Activated naive CD4-positive, alpha-beta T cell treated with anti-CD3 and anti-CD28 coated beads, Interleukin-2, amount 10 ng/mL, durations not matched to agents 7 days and 5 days (primary cell): ENCODE measurements around the gene CELF4.

Experiments
- CTCF ChIA-PET: fragments of 350-600 bp; sonication (Branson Sonifier 250); formaldehyde crosslinking; loops from one replicate; lab custom pipeline; 2021; ENCODE audit warnings: antibody characterized with exemption; lab: Charles Lee
- DNase-seq: peaks from one replicate; pipeline ENCODE4 v3.0.0-alpha.2; 2020
- H3K27ac Mint-ChIP-seq: one replicate; pipeline ENCODE4 v1.8.0; 2021; ENCODE audit warnings: mild to moderate bottlenecking, moderate library complexity, mixed read lengths
- H3K27me3 Mint-ChIP-seq: one replicate; pipeline ENCODE4 v1.8.0; 2021; ENCODE audit warnings: mild to moderate bottlenecking, mixed read lengths
- H3K36me3 Mint-ChIP-seq: one replicate; pipeline ENCODE4 v1.8.0; 2021; ENCODE audit warnings: mixed read lengths
- H3K4me1 Mint-ChIP-seq: one replicate; pipeline ENCODE4 v1.8.0; 2021; ENCODE audit warnings: mixed read lengths
- H3K4me3 Mint-ChIP-seq: one replicate; pipeline ENCODE4 v1.8.0; 2021; ENCODE audit warnings: mild to moderate bottlenecking, moderate library complexity, mixed read lengths
- H3K9me3 Mint-ChIP-seq: one replicate; pipeline ENCODE4 v1.8.0; 2021; ENCODE audit warnings: mixed read lengths

The CELF4 gene

DNA sequence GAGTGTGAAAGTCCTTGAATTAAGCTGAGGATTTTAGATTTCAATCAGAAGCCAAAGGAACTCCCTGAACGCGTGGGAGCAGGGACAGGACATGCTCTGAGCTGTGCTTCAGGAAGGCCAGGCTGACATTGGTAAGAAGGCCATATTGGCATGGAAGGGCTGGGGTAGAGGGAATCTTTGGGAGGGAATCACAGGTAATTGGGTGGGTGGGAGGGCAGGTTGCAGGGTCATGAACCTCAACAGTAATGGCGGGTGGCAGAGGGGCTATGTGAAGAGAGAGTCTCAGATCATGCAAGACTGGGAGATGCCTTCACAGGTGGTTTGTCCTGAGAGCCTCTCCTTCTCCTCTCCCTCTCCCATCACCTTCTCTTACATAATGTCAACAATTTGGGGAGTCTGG lies 18.6 kb upstream of the CELF4 start:
- CTCF ChIA-PET, result no interaction called here

DNA sequence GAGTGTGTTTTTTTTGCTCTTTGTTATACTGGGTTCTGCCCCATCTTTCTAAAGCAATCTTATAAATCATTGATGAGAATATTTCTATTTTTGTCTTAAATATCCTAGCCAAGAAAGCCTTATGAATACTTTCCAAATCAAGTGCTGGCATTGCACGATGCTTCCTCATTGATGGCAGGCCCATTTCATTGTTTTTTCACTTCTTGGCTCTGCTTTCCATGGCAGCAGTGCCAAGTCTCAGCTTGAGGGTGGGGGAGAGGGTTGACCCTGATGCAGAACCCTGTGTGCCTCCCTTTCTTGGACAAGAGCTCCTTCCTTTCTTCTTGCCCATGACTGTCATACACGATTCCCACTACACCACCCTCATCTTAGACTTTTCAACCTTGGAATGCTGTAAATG lies 16.7 kb upstream of the CELF4 start:
- CTCF ChIA-PET, result no interaction called here
- no peaks in the 10 kb centered on the region for H3K4me1 Mint-ChIP-seq
- no peak overlapping the region for H3K27ac Mint-ChIP-seq
- no peak for DNase-seq
- H3K9me3 Mint-ChIP-seq, result no peaks in the 10 kb centered on the region
- H3K4me3 Mint-ChIP-seq, result no peak overlapping the region
- no peaks in the 10 kb centered on the region for H3K36me3 Mint-ChIP-seq
- H3K27me3 Mint-ChIP-seq, result peaks cover 4% of the 10 kb centered on the region

More for the DNA sequence above, 18.6 kb upstream of the CELF4 start:
- H3K9me3 Mint-ChIP-seq, result no peaks in the 10 kb centered on the region
- H3K27me3 Mint-ChIP-seq, result peaks cover 2% of the 10 kb centered on the region
- H3K4me3 Mint-ChIP-seq, result no peak overlapping the region
- no peak for DNase-seq
- no peaks in the 10 kb centered on the region for H3K4me1 Mint-ChIP-seq
- H3K27ac Mint-ChIP-seq, result no peak overlapping the region
- H3K36me3 Mint-ChIP-seq, result no peaks in the 10 kb centered on the region

DNA sequence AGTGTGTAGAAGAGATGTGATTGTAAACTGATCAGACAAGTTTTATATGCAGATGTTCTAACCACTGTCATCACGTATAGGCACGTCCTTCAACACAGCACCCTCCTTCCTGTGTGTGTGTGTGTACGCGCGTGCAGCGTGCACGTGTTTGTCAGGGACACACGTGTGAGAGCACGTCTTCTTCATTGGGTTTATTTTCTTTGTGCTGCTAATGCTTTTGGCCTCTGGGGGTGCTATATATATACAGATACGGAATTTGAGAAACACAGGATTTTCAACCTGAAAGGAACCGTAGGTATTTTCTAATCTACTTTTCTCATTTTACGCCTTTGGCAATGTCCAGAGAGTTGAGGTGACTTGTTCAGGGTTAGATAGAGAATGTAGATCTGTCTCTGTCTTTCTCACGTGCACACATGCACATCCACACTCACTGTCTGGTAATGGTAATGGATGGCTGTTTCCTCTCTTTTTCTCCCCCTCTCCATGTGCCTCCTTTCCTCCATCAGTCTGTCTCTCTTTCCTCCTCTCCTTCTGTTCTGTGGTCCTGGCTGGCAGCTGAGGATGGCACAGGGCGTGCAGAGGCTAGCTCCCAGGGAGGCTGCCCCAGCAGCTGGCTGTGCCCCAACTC lies 13.4 kb upstream of the CELF4 start:
- Mint-ChIP-seq H3K36me3 (no peaks in the 10 kb centered on the region), H3K4me1 (no peaks in the 10 kb centered on the region), H3K9me3 (no peaks in the 10 kb centered on the region), H3K27ac (no peak overlapping the region), H3K4me3 (no peak overlapping the region), H3K27me3 (peaks cover 4% of the 10 kb centered on the region)
- CTCF ChIA-PET, result no interaction called here
- DNase-seq, result no peak

DNA sequence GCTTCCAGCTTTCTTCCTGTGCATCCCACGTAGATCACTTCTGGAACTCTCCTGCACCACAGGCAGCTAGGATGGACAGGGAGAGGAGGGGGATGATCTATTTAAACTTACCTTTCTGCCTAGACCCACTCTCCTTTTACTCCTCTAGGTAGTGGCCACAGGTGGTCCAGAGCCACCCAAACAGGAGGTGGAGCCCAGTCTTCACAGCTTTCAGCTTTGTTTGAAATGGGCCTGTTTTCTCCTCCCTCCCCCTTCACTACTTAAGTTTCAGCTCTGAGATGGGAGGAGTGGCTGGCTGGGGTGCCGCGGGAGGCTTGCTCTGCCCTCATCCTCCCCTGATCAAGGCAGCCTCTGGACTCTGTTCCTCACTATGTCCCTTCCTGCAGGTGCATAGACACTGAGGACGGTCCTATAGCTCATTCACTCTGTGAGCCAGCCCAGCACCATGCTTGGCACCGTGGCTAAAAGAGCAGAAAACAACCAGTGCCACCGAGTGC lies 12.6 kb upstream of the CELF4 start:
- CTCF ChIA-PET, result no interaction called here
- Mint-ChIP-seq H3K4me1 (no peaks in the 10 kb centered on the region), H3K27ac (no peak overlapping the region), H3K27me3 (peaks cover 4% of the 10 kb centered on the region), H3K36me3 (no peaks in the 10 kb centered on the region), H3K4me3 (no peak overlapping the region), H3K9me3 (no peaks in the 10 kb centered on the region)
- DNase-seq, result no peak

DNA sequence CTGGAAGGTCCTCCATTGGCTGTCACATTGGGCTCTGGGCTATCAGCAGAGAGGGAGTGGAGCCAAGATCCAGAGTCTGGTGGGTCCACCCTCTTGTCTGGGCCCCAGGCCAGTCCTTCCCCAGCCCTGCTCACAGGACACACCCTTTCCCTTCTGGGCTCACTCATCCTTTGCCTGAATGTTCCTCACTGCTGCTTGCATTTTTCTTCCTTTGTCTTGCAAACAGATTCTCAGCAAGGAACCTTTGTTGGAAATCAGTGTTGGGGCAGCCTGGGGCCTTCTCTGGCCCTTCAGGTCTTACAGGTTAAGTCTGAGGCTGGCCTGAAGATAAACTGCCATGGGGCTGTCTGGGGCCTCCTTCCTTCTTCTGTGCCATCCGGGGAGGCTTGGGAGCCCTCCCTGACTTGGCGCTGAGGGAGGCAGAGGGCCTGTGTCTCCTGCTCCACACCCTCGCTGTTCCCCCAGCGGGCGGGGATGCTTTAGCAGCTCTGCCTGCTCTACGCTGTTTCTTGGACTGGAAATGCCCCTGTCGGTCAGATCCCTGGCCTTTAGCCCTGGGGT lies 11.5 kb upstream of the CELF4 start:
- CTCF ChIA-PET, result no interaction called here
- no peak overlapping the region for H3K27ac Mint-ChIP-seq
- peaks cover 4% of the 10 kb centered on the region for H3K27me3 Mint-ChIP-seq
- H3K9me3 Mint-ChIP-seq, result no peaks in the 10 kb centered on the region
- H3K36me3 Mint-ChIP-seq, result no peaks in the 10 kb centered on the region
- no peak for DNase-seq
- H3K4me3 Mint-ChIP-seq, result no peak overlapping the region
- no peaks in the 10 kb centered on the region for H3K4me1 Mint-ChIP-seq

DNA sequence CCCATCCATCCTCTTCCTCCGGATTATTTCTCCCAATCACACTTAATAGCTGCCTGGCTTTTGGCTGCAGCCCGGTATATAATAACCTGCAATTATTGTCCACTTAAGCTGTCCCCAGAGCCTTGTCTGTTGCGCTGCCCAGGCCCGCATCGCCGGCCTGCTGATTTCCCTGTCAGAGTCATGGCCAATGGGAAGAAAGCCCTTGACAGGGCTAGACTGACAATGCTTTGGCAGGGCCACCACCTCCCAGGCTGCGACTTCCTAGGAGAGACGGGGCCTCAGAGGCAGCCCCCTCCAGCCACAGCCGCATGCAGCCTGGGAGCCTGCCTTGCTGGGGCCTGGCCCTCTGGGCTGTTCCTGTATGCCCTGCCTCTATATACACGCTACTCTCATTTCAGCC lies 10.0 kb upstream of the CELF4 start:
- H3K36me3 Mint-ChIP-seq, result no peaks in the 10 kb centered on the region
- H3K27me3 Mint-ChIP-seq, result peaks cover 8% of the 10 kb centered on the region
- DNase-seq, result no peak
- no peak overlapping the region for H3K4me3 Mint-ChIP-seq
- H3K27ac Mint-ChIP-seq, result no peak overlapping the region
- H3K4me1 Mint-ChIP-seq, result no peaks in the 10 kb centered on the region
- no peaks in the 10 kb centered on the region for H3K9me3 Mint-ChIP-seq
- CTCF ChIA-PET, result no interaction called here

DNA sequence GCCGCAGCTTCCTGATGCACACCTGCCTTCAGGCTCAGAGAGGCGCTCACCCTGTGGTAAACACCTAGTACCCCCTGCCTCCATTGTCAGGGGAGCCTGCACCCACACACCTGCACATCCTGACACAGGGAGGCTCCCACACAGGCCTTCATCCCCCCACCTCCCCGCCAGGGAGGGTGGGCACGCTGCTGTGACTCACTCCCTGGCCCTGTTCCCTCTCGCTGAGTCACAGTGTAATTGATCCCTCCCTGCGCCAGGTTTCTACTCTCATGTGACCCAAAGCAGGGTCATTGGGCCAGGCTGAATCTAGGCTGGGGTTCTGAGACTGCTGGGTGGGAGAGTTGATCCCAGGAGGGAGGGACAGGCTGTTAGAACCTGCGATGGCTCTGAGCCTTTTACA lies 8.5 kb upstream of the CELF4 start:
- Mint-ChIP-seq H3K27me3 (peaks cover 20% of the 10 kb centered on the region), H3K36me3 (no peaks in the 10 kb centered on the region), H3K4me3 (no peak overlapping the region), H3K4me1 (no peaks in the 10 kb centered on the region), H3K27ac (no peak overlapping the region), H3K9me3 (no peaks in the 10 kb centered on the region)
- DNase-seq, result no peak
- CTCF ChIA-PET, result no interaction called here

DNA sequence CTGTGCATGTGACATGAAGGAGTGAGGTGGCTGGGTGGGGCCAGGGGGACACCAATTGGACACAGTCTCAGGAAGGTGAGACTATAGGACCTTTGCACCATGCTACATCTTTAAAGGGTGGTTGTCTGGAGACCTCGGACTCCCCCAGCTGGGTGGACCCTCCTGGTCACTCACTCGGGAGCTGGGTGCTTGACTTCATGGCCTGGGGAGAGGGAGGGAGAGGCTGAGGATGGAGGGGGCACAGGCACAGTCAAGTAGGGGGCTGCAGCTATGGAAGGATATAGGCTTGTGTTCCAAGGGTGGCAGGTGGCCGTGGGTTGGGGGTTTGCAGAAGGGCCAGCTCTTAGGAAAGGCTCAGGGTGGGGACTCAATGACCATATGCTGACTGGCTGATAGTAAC lies 7.1 kb upstream of the CELF4 start:
- H3K4me1 Mint-ChIP-seq, result no peaks in the 10 kb centered on the region
- no peak overlapping the region for H3K4me3 Mint-ChIP-seq
- H3K36me3 Mint-ChIP-seq, result no peaks in the 10 kb centered on the region
- no peaks in the 10 kb centered on the region for H3K9me3 Mint-ChIP-seq
- CTCF ChIA-PET, result no interaction called here
- no peak overlapping the region for H3K27ac Mint-ChIP-seq
- DNase-seq, result no peak
- H3K27me3 Mint-ChIP-seq, result peaks cover 33% of the 10 kb centered on the region

DNA sequence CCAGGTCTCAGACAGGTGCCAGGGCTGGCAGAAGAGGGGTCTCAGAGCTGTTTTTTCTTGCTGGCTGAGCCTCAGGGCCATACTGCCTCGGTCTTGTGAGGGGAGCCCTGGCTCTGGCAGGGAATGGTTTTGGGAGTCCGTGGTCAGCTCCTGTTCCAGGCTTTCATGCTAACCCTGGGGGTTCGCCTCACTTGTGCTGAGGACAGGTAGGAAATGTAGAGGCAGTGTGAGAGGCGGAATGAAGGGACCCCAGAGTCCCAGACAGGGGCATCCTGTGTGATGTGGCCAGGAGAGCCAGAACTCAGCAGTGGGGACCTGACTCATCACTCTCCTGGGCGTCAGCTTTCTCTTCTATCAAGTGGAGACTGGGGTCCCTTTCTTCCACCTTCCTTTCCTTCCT lies 5.7 kb upstream of the CELF4 start:
- Mint-ChIP-seq H3K4me1 (no peaks in the 10 kb centered on the region), H3K9me3 (no peaks in the 10 kb centered on the region), H3K27me3 (peaks cover 48% of the 10 kb centered on the region), H3K36me3 (no peaks in the 10 kb centered on the region), H3K4me3 (no peak overlapping the region), H3K27ac (no peak overlapping the region)
- no peak for DNase-seq
- CTCF ChIA-PET, result no interaction called here

DNA sequence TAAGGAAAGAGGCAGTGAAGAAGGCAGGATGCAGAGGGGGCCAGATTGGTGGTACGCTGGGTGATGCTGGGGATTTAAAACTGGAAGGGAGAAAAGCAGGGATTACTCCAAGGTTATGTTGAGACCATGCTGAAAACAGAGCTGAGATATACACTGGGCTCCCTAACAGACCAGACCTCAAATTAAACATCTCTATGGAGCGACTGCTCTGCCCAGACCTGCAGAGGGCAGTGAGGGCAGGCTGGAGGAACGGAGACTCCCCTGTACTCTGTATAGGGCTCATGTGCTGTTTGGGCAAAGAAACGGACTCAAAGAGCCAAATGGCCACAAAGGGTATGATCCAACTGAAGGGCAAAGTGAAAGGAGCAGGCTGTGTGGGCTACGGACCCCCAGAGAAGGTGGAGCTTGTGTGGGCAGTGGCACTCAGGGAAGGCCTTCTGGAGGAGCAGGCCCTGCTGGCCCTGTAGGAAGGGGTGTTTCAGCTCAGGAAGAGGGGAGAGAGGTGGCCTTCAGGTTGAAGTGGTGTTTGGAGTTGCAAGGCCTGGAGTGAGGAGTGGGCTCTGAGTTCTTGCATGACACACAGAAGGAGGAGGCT lies 4.8 kb upstream of the CELF4 start:
- no peak overlapping the region for H3K27ac Mint-ChIP-seq
- H3K4me3 Mint-ChIP-seq, result no peak overlapping the region
- H3K27me3 Mint-ChIP-seq, result peaks cover 56% of the 10 kb centered on the region
- H3K36me3 Mint-ChIP-seq, result peaks cover 2% of the 10 kb centered on the region
- no peak for DNase-seq
- CTCF ChIA-PET, result no interaction called here
- H3K9me3 Mint-ChIP-seq, result no peaks in the 10 kb centered on the region
- H3K4me1 Mint-ChIP-seq, result peaks cover 3% of the 10 kb centered on the region

DNA sequence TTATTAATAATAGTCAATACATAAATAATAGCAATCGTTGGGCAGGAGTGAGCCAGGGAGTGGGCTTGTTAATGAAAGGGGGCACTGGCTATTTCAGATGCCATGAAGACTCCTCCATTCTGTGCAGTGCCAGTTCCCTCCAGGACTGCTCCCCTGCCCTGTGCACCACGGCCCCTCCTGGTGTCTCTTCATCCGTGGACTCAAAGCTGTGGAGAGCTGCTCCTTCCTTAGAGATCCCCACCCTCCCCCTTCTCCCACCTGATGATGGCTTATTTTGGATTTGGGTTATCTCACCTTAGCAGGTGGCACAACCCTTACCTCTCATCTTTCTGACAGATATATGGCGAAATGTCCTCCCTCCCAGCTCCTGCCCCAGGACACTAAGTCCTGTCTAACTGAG lies 3.1 kb upstream of the CELF4 start:
- H3K4me1 Mint-ChIP-seq, result peaks cover 7% of the 10 kb centered on the region
- no peak for DNase-seq
- H3K27me3 Mint-ChIP-seq, result peaks cover 74% of the 10 kb centered on the region
- no peaks in the 10 kb centered on the region for H3K9me3 Mint-ChIP-seq
- no peak overlapping the region for H3K27ac Mint-ChIP-seq
- no peak overlapping the region for H3K4me3 Mint-ChIP-seq
- CTCF ChIA-PET, result no interaction called here
- H3K36me3 Mint-ChIP-seq, result peaks cover 2% of the 10 kb centered on the region

DNA sequence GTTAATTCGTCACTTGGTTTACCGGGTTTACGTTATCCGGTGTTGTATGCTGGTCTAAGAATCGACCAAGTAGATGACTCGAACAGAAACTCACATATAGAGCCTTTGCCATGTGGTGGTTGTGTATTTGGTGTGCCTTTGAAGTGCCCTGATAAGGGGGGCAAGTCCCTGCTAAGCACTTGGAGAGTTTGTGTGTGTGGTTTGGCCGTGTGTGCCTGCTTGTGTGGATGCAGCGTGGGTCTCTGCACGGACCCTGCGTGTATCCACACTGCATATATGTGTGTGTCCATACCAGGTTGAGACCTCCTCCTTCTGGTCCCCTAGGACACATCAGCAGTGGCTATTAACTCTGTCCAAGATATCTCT lies 2.4 kb upstream of the CELF4 start:
- Mint-ChIP-seq H3K9me3 (no peaks in the 10 kb centered on the region), H3K4me1 (peaks cover 7% of the 10 kb centered on the region), H3K36me3 (peaks cover 2% of the 10 kb centered on the region), H3K4me3 (no peak overlapping the region), H3K27ac (no peak overlapping the region), H3K27me3 (peaks cover 76% of the 10 kb centered on the region)
- CTCF ChIA-PET, result interaction anchor here (0.6 kb wide), 1 partner anchor 701 kb away, joined by 3 read pairs; no protein-coding TSS in a partner anchor
- no peak for DNase-seq

DNA sequence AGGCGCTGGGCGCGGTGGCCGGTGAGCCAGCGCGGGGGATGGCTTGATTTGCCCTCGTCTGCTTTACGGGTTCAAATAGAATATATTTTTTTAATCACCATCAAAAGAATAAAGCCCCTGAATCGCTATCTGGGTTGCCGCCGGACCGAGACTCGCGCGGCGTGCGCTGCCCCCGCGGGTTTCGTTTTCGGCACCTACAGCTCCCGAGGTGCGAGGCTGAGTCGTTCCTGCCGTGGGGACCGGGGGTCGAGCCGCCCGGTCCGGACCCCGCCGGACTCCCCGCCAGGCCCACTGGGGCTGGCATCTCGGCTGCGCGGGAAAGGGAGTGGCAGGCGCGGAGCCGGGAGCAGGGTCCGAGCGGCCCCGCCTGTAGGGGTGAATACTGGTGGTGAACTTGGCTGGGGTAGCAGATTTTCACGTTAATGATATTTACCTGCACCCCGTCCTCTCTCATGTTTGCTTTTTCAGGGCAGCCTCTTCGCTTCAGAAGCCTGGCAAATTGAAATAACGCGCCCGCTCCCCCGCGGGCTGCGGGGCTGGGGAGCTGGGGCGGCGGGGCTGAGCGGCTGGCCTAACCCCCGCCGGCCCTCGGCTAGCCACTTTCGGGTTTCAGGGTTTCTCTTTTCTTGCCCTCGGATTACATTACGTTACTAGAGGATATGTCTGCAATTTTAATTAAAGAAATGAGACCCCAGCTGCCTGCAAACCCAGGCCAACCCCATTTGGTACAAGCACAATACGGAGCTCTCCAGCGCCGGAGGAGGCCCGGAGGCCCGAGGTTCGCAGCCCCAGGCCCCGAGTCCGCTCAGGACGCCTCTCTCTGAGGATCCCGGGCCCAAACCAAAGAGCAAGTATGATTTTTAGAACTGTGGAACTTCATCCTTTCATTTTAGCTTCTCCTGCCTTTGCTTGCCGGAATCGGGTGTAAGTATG lies 1.7 kb upstream of the CELF4 start:
- DNase-seq, result no peak
- H3K36me3 Mint-ChIP-seq, result peaks cover 2% of the 10 kb centered on the region
- H3K9me3 Mint-ChIP-seq, result no peaks in the 10 kb centered on the region
- H3K27ac Mint-ChIP-seq, result no peak overlapping the region
- CTCF ChIA-PET, result interaction anchor here (0.6 kb wide), 1 partner anchor 702 kb away, joined by 3 read pairs; no protein-coding TSS in a partner anchor
- H3K27me3 Mint-ChIP-seq, result peaks cover 79% of the 10 kb centered on the region
- H3K4me3 Mint-ChIP-seq, result no peak overlapping the region
- peaks cover 7% of the 10 kb centered on the region for H3K4me1 Mint-ChIP-seq

DNA sequence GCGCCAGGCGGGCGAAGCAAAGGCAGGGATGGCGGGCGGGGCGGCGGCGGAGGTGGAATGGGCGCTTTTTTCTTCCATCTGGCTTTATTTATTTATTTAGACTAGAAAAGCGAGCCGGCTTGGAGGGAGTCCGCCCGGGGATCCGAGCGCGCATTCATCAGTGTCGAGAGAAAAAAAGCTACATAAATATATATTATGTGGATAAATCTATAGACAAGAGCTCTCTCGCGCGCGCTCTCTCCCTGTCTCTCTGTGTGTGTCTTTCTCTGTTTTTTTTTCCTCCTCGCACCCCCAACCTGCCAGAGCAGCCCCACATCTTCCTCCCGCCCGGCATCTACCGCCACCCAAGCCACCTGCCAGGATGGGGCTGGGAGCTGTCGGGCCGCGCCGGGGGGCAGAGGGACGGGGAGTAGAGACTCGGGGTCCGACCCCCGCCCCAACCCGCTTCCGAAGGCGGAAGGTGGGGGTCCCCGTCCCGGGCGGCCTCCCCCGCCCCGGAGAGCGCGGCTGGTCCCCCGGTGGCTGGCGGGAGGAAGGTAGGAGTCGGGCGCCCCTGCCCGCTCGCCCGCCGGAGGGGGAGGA lies 972 bp upstream of the CELF4 start:
- DNase-seq, result no peak
- H3K36me3 Mint-ChIP-seq, result peaks cover 2% of the 10 kb centered on the region
- H3K4me1 Mint-ChIP-seq, result peaks cover 7% of the 10 kb centered on the region
- no peaks in the 10 kb centered on the region for H3K9me3 Mint-ChIP-seq
- H3K4me3 Mint-ChIP-seq, result no peak overlapping the region
- peaks cover 79% of the 10 kb centered on the region for H3K27me3 Mint-ChIP-seq
- CTCF ChIA-PET, result no interaction called here
- no peak overlapping the region for H3K27ac Mint-ChIP-seq
